ENCODE data around the gene GUCY1A2. TPM values are rescaled to one million over a fixed set of nuclear protein-coding genes. Genes with fewer than 3 reads are reported as not detected.

Gene GUCY1A2
- total RNA-seq, 1 donor from 2014 or later, result 17.8 TPM

DNA sequence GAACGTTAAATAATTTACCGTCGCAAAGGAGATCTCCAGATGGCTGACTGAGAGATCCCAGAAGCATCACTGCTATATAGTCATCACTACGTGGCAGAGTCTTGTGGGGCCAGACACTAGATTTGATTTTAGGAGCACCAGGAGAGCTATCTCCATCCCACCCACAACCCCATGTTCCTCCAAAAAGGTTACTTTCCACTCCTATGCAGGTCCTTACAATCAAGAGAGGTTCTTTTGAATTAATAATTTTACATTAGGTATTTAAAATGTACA is 19.4 kb downstream of the GUCY1A2 start:
- H3K27ac ChIP-seq (ENCODE audit: low read depth, low read length), result peak overlapping the region; percentile 7
- H3K4me2 ChIP-seq (ENCODE audit: low read length), result no peak overlapping the region
- H3K9me3 ChIP-seq (ENCODE audit: insufficient read depth, low read depth, low read length), result no peaks in the 10 kb centered on the region
- Mint-ChIP-seq H3K4me3 (ENCODE audit: unreplicated experiment) (no peak overlapping the region), H3K9me3 (ENCODE audit: unreplicated experiment) (no peaks in the 10 kb centered on the region), H3K4me1 (ENCODE audit: low read depth, unreplicated experiment) (peaks cover 25% of the 10 kb centered on the region), H3K27me3 (ENCODE audit: low read depth, unreplicated experiment) (no peaks in the 10 kb centered on the region), H3K27ac (ENCODE audit: unreplicated experiment) (peak overlapping the region; percentile 93), H3K36me3 (ENCODE audit: low read depth, unreplicated experiment) (no peaks in the 10 kb centered on the region)
- DNase-seq (ENCODE audit: low read depth) (no peak), FAIRE-seq (no peak)
- no peak overlapping the region for H3K9ac ChIP-seq (ENCODE audit: low read length)
- no peaks in the 10 kb centered on the region for H3K36me3 ChIP-seq (ENCODE audit: insufficient read depth, low read length)
- no peak overlapping the region for H2AFZ ChIP-seq (ENCODE audit: low read depth, low read length)
- H3K4me1 ChIP-seq (ENCODE audit: insufficient read depth, low read length), result no peaks in the 10 kb centered on the region
- no peak overlapping the region for H3K4me3 ChIP-seq (ENCODE audit: insufficient read depth, low read depth, low read length)
- H3K27me3 ChIP-seq (ENCODE audit: insufficient read depth, low read length), result no peaks in the 10 kb centered on the region
- H3K79me2 ChIP-seq (ENCODE audit: insufficient read depth, low read length), result no peaks in the 10 kb centered on the region
- TF ChIP-seq EZH2 (IDR thresholded peaks at IDR 0.05; ENCODE audit: insufficient read depth, low read length), result no peak
- TF ChIP-seq, protein P1, sequence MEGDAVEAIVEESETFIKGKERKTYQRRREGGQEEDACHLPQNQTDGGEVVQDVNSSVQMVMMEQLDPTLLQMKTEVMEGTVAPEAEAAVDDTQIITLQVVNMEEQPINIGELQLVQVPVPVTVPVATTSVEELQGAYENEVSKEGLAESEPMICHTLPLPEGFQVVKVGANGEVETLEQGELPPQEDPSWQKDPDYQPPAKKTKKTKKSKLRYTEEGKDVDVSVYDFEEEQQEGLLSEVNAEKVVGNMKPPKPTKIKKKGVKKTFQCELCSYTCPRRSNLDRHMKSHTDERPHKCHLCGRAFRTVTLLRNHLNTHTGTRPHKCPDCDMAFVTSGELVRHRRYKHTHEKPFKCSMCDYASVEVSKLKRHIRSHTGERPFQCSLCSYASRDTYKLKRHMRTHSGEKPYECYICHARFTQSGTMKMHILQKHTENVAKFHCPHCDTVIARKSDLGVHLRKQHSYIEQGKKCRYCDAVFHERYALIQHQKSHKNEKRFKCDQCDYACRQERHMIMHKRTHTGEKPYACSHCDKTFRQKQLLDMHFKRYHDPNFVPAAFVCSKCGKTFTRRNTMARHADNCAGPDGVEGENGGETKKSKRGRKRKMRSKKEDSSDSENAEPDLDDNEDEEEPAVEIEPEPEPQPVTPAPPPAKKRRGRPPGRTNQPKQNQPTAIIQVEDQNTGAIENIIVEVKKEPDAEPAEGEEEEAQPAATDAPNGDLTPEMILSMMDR (IDR thresholded peaks at IDR 0.05; ENCODE audit: insufficient read depth, low read depth, low read length), result no peak
- no peaks in the 10 kb centered on the region for H4K20me1 ChIP-seq (ENCODE audit: insufficient read depth, low read length)

DNA sequence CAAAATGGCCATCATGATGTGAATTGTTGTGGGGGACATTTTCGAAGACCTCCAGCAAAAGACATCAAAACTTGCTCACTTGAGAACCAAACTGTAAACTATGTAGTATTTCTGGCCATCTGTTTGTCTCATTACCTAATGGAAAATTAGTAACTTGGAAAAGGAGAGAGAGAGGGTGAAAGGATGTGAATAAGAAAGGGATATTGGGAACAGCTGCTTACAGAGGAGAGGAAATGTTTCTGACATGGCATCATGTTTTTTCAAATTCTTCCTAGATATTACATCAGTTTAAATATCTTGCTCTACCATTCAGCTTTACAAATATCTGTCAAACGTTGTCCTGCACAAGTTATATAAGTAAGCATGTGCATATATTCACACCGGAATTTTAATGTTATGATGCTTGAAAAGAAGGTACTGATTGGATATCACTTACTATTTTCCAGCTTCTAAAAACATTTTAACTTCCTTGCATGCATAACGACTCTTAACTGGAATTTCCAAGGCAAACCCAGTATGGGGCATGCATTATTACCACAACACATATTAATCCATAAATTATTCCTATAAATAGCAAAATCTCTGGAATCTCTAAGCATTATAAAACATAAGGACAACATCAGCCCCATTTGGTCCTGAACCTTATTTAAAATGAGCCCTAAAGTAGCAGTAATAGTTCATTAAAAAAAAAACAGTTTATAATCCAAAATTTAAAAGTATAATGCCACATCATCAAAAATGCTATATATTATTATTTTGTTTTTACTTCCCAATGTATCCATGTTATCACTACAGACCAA is 20.0 kb downstream of the GUCY1A2 start:
- Histone ChIP-seq H2AFZ (ENCODE audit: low read depth, low read length) (no peak overlapping the region), H3K9ac (ENCODE audit: low read length) (no peak overlapping the region), H3K4me2 (ENCODE audit: low read length) (no peak overlapping the region), H3K36me3 (ENCODE audit: insufficient read depth, low read length) (no peaks in the 10 kb centered on the region), H3K4me1 (ENCODE audit: insufficient read depth, low read length) (no peaks in the 10 kb centered on the region), H3K4me3 (ENCODE audit: insufficient read depth, low read depth, low read length) (no peak overlapping the region), H3K9me3 (ENCODE audit: insufficient read depth, low read depth, low read length) (no peaks in the 10 kb centered on the region), H4K20me1 (ENCODE audit: insufficient read depth, low read length) (no peaks in the 10 kb centered on the region), H3K27ac (ENCODE audit: low read depth, low read length) (peak overlapping the region; percentile 7), H3K27me3 (ENCODE audit: insufficient read depth, low read length) (no peaks in the 10 kb centered on the region), H3K79me2 (ENCODE audit: insufficient read depth, low read length) (no peaks in the 10 kb centered on the region)
- Mint-ChIP-seq H3K36me3 (ENCODE audit: low read depth, unreplicated experiment) (no peaks in the 10 kb centered on the region), H3K4me1 (ENCODE audit: low read depth, unreplicated experiment) (peaks cover 25% of the 10 kb centered on the region), H3K4me3 (ENCODE audit: unreplicated experiment) (peak overlapping the region; percentile 40), H3K27me3 (ENCODE audit: low read depth, unreplicated experiment) (no peaks in the 10 kb centered on the region), H3K9me3 (ENCODE audit: unreplicated experiment) (no peaks in the 10 kb centered on the region), H3K27ac (ENCODE audit: unreplicated experiment) (peak overlapping the region; percentile 93)
- peak; percentile 69 for DNase-seq (ENCODE audit: low read depth)
- TF ChIP-seq EZH2 (IDR thresholded peaks at IDR 0.05; ENCODE audit: insufficient read depth, low read length), result no peak
- TF ChIP-seq, protein P1 (IDR thresholded peaks at IDR 0.05; ENCODE audit: insufficient read depth, low read depth, low read length), result no peak
- FAIRE-seq, result peak; percentile 55

DNA sequence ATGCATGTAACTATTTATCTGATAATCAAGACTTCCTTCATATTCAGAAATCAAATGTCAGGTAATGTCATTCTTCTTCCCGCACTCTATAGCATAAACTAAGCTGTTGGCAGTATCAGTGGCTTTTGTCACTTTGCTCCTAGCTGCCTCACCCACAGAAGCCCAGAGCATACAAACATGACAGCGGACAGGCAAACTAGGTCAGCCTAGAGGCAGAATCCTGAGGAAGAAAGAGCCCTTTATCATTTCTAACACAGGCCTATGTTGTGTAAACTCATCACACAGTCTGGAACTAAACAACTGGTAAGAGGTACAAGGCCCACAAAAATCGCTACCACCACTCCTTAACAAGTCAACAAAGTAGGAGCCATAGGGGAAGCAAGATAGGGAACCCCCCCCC is 21.0 kb downstream of the GUCY1A2 start:
- DNase-seq (ENCODE audit: low read depth) (no peak), FAIRE-seq (no peak)
- H3K4me1 Mint-ChIP-seq (ENCODE audit: low read depth, unreplicated experiment), result peaks cover 25% of the 10 kb centered on the region
- Histone ChIP-seq H3K4me3 (ENCODE audit: insufficient read depth, low read depth, low read length) (no peak overlapping the region), H3K79me2 (ENCODE audit: insufficient read depth, low read length) (no peaks in the 10 kb centered on the region), H2AFZ (ENCODE audit: low read depth, low read length) (no peak overlapping the region), H3K9me3 (ENCODE audit: insufficient read depth, low read depth, low read length) (no peaks in the 10 kb centered on the region), H3K27ac (ENCODE audit: low read depth, low read length) (no peak overlapping the region), H4K20me1 (ENCODE audit: insufficient read depth, low read length) (no peaks in the 10 kb centered on the region), H3K36me3 (ENCODE audit: insufficient read depth, low read length) (no peaks in the 10 kb centered on the region), H3K27me3 (ENCODE audit: insufficient read depth, low read length) (no peaks in the 10 kb centered on the region), H3K4me1 (ENCODE audit: insufficient read depth, low read length) (no peaks in the 10 kb centered on the region), H3K9ac (ENCODE audit: low read length) (no peak overlapping the region), H3K4me2 (ENCODE audit: low read length) (no peak overlapping the region)
- H3K27ac Mint-ChIP-seq (ENCODE audit: unreplicated experiment), result peak overlapping the region; percentile 93
- H3K4me3 Mint-ChIP-seq (ENCODE audit: unreplicated experiment), result no peak overlapping the region
- no peak for TF ChIP-seq EZH2 (IDR thresholded peaks at IDR 0.05; ENCODE audit: insufficient read depth, low read length)
- TF ChIP-seq, protein P1 (IDR thresholded peaks at IDR 0.05; ENCODE audit: insufficient read depth, low read depth, low read length), result no peak
- no peaks in the 10 kb centered on the region for H3K9me3 Mint-ChIP-seq (ENCODE audit: unreplicated experiment)
- no peaks in the 10 kb centered on the region for H3K27me3 Mint-ChIP-seq (ENCODE audit: low read depth, unreplicated experiment)
- H3K36me3 Mint-ChIP-seq (ENCODE audit: low read depth, unreplicated experiment), result no peaks in the 10 kb centered on the region

All from astrocyte (in vitro differentiated cells and primary cell).